Adrenal gland (tissue), 5 donors: ENCODE results near the gene YBX1.
"Not testable (repeated sequence)": the region's sequence is repeated elsewhere in the genome, so short reads cannot be mapped to it uniquely, and the experiment has no call there.

Experiments used
- CTCF ChIP-seq, 6 experiments: fragments of 450-650 bp in 4 of 6; fragments of 200-600 bp in 2 of 6; sonication (generic) in 1 of 6; IDR thresholded peaks; 1 replicate in 5 of 6; 2 replicates in 1 of 6; pipeline versions ENCODE4 v1.5.1 to v1.8.0; 2016 to 2021; ENCODE audit warnings: antibody characterized with exemption in 6 of 6, mild to moderate bottlenecking in 2 of 6, moderate library complexity in 1 of 6
- POLR2A ChIP-seq, 2 donors: fragments of 450-650 bp; IDR thresholded peaks; one replicate each; pipeline ENCODE4 v1.6.1; 2017; ENCODE audit warnings: antibody characterized with exemption in 2 of 2, mild to moderate bottlenecking in 2 of 2, moderate library complexity in 1 of 2
- donor health status: DM: no; HTN: no; CAD: no.

- TF ChIP-seq CTCF, POLR2A (IDR thresholded peaks at IDR 0.05): not testable (repeated sequence)
Observed at GRCh38 chr1:42722403-42722802, 40.2 kb downstream of the YBX1 start.
